CD4-positive, alpha-beta T cell treated with Interleukin-1 beta for 1 hour (primary cell): ENCODE measurements around the gene IL17D.

Experiments
- DNase-seq, 2 donors: peaks; one replicate each; pipeline ENCODE4 v3.0.0-alpha.2; 2020 to 2022

The IL17D gene

DNA sequence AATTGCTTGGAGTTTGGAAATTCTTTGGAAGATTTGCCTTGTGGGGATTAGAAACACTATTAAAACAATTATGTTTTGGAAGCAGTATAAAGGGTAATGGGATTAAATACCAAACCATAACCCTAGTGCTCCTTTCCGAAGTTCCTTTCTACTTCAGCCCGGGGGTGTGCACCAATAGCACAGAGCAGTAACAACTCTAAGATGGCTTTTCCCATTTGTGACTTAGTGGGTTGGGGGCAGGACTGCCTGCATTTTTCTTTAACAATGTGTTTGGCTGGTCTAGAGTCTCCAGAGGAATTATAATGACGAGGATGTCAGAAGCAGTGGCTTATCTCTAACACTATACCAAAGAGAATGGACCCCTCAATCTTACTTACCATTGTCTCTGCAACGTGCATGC, 11.9 kb upstream of the IL17D start:
- DNase-seq: no peak

DNA sequence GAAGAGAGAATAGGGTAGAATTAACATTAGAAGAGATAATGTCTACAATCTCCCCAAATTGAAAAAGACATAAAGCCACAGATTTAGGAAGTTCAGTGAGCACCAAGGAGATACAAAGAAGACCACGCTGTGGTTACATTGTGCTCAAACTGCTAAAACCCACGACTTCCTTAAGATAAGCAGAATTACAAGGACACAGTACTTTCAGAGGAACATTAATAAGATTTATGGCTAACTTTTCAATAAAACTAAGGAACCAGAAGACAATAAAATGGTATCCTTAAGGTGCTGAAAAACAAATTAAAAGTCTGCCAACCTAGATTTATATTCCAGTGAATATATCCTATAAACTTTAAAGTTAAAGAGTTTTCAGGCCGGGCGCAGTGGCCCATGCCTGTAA, 7.4 kb upstream of the IL17D start:
- no peak for DNase-seq

DNA sequence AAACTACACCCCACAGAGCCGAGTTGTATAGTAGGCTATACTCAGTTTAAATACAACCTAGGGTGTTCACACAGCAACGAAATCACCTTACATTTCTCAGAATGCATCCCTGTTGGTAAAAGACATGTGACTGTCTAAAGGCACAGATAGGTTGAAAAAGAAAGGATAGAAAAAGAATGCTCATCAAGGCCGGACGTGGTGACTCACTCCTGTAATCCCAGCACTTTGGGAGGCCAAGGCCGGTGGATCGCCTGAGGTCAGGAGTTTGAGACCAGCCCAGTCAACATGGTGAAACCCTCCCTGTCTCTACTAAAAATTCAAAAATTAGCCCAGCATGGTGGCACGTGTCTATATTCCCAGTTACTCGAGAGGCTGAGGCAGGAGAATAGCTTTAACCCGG, 3.8 kb upstream of the IL17D start:
- no peak for DNase-seq

DNA sequence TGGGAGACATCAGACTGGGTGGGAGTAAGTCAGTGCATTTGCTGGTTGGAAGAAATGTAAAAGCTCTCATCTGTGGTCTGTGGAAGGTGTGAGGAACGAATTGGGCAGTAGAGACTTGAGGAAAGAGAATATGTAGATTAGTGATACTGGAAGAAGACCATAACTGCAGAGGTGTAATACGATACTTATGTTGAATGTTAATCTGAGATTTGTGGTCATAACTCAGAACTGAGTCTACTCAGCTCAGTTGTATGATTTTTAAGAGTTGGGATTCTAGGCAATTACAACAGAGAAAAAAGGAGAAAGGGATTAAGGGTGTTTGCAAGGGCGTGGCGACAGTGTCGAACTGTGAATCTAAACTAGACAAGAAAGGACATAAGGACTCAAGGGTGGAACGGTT, 3.2 kb upstream of the IL17D start:
- no peak for DNase-seq

DNA sequence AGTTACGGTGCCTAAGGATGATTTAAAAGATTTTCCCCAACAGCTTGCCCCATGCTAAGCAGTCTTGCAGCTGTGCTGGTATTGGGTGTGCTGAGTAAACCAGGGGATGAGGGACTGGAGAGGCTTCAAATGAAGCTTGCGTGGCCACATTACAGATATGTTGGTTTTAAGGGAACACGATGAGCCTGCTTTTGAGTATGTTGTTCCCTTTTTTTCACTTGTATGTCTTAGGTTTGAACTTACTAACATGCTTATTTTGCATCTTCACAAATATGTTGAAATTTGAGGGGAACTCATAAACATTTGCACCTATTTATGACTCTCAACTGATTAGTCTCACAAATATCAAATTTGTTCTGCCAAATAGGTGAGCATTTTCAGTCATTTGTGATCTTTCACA, 2.0 kb upstream of the IL17D start:
- no peak for DNase-seq

DNA sequence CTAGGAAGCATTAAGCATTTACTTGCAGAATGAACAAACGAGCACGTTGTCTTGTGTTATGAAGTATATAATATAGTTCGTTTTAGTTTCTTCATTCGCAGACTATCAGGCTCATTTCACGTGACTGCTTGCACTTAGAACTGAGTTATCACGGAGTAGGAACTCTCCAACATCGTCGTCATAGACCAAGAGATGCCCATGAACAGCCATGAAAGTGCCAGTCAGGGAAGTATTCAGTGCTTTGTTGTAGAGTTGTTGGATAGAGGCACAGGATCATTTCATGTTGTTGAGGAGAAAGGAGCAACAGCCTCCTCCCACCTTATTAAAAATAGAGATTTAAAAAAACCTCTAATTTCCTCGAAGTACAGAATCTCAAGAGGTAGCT, 977 bp upstream of the IL17D start:
- no peak for DNase-seq

DNA sequence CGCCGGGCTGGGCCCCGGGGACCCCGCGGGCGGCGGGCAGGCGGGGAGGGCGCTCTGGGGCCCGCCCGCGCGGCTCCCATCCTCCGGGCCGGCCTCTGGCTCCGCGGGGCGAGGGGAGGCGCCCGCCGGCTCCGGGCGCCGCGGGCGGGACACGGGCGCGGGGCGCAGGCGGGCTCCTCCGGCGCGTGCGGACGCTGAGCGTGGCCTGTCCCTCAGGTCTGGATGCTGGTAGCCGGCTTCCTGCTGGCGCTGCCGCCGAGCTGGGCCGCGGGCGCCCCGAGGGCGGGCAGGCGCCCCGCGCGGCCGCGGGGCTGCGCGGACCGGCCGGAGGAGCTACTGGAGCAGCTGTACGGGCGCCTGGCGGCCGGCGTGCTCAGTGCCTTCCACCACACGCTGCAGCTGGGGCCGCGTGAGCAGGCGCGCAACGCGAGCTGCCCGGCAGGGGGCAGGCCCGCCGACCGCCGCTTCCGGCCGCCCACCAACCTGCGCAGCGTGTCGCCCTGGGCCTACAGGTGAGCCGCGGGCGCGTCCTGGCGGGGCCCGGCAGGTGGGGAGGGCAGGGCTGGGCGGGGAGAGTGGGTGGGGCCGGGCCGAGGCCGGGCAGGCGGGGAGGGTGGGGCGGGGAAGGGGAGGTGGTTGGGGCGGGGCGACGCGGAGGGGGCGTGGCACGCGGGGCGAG, 420 bp downstream of the IL17D start:
- peak; percentile 84 to 85 for DNase-seq

DNA sequence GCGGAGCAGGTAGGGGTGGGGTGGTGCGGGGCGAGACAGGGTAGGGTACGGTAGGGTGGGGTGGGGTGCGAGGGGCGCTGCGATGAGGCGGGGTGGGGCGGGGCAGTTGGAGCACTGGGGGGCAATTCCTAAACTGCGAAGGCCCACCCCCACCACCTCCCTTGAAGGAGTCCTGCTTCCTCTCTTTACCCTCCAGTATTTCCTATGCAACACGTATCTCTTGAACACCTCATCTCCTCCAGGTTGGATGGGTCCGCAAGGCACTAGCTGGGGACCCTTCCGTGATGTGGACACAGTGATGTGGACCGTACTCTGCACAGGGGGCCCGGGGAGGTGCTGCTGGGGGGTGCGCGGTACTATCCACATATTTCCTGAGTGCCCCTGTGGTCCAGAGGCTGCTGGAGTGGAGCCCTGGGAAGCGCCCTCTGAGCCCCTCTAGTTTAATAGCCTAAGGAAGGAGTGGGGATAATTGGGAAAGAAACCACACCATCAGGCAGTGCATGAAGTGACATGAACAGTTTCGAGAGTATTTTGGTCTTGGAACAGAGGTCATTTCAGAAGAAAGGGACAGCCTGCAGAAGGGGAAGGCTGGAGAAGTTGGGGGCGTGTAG, 1.1 kb downstream of the IL17D start:
- no peak for DNase-seq

DNA sequence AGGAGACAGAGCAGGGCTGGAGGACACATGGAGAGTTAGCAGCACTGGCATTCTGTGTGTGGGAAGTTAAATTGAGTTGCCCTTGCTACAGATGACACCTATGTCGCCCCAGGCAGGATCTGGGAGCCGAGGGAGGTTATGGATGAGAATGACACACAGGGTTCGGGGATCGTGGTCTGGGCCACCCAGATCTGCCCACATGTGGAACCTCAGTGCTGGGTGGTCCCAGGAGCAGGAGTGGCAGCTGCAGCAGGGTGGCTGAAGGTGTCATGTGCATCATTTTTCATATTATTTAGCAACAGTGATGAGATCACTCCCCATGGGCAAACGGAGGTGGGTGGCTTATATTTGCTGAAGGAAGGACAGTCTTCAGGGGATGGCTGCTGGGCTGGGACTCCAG, 3.2 kb downstream of the IL17D start:
- no peak for DNase-seq

DNA sequence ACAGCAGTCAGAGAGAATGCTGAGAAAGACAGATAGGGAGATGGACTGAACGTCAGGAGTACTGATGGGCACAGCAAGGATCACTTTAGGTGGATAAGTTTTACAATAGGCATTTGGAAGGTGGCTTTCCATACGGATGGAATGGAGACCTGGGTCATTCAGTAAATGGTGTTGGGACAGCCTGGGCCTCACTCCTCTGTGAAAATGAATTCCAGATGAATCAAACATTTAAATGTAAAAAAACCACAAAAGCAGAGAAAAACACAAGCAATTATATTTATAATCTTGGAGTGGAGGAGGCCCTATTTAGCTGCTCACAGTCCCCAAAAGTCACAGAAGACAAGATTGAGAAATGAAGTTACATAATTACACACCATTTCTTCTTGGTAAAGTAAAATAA, 4.7 kb downstream of the IL17D start:
- DNase-seq: no peak

DNA sequence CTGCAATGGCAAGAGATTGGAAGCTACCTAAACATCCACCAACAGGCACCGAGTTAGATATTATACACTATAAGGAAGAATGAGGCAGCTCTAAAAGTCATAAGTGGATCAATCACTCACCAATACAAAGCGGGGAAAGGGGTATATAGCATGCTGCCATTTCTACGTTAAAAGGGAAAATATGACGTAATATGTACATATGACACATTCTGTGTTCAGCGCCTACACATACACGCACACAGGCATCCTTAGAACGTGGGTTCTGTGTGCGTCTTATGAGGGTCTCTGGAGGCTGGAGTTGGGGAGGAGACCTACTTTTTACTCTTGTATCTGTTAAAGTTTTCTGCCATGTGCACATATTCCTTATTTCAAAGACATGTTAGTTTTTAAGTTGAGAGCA, 5.9 kb downstream of the IL17D start:
- no peak for DNase-seq

DNA sequence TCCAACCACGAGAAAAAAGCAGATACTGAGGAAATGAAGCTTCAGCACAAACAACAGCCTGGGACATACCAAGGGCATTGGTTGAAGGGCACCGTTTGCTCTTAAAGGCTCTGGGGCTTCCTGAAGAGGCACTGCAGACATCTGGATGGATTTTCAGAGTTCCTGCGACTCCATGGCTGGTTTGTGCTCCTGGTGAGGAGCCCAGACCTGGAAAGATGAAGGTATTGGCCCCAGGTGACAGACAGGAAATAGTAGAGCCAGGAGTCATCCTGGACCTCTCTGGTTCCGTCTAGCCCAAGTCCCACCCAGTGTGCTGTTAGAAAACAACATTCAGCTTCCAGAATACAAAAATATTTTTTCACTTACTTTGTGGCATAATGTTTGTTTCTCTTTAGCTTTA, 6.3 kb downstream of the IL17D start:
- DNase-seq: no peak

DNA sequence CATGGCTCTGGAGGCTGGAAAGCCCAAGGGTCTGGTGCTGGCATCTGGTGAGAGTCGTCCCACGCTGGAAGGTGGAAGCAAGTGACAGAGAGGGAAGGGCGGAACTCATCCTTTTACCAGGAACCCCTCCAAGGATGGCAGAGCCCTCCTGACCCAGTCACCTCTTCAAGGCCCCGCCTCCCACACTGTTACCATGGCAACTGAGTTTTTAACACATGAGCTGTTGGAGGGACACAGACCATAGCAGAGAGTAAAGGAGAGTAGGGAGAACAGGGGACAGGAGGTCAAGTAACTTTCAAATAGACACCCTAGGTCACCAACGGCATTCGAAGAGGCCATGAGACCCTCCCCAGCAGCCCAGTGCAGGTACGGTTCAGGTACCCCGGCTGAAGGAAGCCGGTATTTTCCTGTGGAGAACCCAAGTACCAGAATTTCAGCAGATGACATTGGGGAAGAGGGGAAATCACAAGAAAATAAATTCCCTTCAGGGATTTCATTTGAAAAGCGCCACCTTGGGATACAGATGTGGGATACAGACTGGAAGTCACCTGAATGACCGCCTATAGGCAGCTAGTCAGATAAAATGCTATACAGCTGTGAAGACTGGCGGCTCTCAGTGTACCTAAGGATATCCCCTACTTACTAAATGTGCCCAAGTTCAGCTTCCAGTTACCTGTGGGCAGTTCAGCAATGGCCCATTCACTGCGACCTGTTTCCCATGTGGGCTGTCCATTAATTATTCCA, 8.0 kb downstream of the IL17D start:
- no peak for DNase-seq

DNA sequence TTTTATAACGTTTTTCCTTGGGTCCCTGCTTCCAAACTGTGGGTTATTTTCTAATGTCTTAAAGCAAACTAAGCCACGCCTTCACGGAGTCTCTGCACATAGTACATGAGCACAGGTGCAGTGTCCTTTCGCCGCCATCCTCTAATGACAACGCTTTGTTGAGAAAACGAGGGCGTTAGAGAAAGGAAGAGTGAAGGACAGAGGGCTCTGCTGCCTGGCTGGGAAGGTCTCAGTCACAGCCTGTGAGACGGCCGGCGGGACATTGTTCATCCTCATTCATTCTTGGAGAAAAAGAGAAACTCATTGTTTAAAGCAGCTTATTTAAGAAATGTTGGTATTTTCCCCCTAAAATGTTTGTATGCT, 9.5 kb downstream of the IL17D start:
- no peak for DNase-seq

DNA sequence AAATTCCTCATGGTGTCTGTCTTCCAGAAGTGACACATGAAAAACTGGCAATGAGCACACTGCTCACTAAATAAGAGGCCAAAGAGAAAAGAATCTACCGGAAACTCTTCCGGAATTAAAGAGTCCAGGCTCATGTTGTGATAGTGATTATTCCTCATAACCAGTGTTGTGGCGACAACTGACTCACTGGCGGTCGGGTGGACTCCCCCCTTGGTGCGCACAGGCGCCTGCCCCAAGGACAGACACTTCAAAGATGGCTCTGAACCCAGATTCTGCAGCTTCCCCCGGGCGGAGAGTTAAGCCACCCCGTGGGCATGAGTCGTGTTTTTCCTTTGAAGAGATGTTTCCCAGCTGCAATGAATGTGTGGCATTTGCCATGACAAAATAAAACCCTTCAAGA, 10.3 kb downstream of the IL17D start:
- DNase-seq: no peak

DNA sequence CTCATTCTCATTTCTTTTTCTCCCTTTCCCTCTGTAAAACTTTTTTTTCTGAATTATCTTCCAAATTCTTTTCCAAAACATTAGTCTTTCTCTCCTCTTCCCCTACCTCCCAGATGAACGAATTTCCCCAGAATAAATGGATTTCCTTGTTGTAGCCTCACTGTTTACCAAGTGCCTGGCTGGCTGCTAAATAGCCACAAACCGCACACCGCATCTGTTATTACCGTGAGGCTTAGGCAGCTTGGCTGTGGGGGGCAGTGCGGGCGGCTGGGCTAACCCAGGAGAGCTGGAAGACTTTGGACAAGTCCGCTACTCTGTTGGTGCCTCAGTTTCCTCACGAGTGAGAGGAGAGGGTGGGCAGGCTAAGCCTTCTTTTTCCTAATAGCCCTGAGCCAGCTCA, 10.7 kb downstream of the IL17D start:
- no peak for DNase-seq

DNA sequence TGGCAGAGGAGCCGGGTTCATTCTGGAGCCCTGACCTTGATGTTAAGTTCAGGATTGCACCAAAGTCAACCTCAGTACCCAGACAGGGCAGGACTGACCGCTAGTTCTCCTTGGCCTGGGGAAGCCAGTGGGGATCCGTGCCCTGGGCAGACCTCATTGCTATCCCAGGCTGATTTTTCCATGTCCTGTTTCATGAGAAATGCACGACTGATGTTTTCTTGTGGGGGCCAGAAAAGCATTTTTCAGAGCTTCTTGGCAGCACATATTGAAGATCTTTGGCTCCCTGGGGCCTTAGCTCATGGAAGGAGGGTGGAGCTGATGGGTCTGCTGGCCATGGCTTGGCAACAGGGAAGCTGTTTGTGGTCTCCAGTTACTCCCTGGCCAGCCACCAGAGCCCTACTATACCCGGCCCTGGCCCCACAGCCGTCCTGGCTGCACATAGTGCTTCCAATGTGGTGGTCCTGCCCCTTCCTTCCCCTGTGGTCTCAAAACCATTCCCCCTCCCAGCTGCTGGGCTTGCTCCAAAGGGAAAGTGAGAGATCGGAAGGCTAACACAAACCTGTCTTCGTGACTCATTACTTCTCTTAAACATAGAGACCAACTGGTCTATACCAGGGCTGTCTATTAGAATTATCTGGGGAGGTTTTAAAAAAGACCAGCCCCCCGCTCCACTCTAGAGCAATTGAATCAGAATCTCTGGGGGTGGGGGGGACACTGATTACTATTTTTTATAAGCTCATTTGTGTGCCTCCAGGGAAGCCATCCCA, 11.2 kb downstream of the IL17D start:
- DNase-seq: no peak

DNA sequence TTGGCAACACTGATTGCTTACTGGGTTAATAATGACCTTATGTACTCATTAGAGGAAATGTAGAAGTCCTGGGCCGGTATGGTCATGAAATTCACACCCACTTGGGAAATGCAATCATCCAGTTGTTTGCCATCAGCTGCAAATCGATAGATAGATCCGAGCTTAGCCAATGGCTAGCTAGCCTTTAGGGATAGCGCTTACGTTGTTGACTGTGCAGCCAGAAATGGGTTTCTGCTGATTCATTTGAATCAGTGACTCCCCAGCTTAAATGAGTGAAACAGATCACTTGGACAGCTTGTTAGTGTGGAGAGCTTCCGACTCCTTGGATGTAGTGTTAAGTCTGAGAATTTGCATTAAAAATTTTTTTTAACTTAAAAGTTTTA, 11.8 kb downstream of the IL17D start:
- DNase-seq: no peak

DNA sequence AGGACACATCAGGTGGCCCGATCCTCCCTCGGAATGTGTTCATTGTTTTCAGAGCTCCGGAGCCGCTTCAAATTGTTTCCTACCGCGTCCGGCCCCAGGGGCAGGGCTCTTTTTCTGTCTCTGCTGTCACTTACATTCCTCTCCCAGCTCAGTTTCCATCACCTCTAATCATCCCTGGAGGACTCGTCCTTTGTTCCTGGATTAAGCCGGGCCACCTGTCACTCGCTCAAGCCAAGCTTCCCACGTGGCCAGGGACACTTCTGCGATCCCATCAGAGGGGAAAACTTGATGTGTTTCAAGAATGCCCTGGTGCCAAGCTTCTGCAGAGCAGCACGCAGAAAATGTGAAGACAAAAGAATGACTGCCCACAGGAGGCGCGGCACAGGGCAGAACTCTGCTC, 13.5 kb downstream of the IL17D start:
- DNase-seq: no peak

DNA sequence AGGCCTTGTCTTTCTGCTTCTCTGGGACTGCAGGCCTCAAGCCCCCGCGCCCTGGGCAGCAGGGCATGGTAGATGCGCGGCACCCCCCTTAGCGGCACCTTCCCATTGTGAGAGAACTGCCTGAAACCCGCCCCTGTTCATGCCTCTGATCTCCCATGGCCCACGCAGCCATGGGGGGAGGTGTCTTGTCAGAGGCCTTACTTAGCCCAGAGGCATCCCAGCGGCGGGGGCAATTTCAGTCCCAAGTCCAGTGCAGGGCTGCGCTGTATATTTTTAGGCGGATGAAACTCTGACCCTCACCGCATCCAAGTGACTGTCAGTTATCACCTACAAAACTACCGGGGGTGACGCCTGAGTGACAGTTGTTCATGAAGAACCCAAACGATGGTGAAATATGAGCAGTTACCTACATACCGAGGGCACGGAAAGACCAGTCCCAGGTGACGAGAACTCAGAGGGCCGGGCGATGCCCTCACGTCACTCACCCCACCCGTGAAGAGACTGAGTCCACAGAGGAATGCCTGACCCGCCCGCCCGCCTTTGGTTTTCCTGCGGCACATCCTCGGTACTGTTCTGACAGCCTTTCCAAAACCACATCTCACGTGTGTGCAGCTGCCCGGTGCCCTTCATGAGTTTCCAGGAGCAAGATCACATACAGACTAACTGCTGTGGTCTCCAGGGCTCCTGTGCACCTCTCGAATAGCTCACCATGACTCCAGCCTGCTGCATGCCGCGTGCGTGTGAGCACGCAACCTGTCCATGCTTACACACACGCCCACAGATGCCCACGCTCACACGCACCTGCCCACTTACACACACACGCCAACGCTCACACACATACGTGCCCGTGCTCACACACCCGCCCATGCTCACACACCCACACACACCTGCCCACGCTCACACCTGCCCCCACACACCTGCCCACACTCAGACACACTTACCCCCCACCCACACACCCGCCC, 14.4 kb downstream of the IL17D start:
- DNase-seq: no peak

DNA sequence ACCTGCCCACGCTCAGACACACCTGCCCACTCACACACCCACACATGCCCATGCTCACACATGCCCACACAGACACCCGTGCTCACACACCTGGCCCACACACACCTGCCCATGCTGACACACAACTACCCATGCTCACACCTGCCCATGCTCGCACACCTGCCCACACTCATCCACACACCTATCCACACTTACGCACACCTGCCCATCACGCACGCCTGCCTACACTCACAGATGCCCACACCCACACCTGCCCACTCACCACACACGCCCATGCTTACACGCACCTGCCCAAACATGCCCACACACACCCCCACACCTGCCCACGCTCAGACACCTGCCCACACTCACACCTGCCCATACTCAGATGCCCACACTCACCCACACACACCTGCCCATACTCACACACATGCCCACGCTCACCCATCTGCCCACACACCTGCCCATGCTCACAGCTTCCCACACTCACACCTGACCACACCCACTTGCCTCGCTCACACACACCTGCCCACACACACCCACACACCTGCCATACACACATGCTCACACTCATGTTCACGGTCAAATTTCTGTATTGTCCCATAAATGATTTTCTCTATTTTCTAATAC, 15.6 kb downstream of the IL17D start:
- no peak for DNase-seq

DNA sequence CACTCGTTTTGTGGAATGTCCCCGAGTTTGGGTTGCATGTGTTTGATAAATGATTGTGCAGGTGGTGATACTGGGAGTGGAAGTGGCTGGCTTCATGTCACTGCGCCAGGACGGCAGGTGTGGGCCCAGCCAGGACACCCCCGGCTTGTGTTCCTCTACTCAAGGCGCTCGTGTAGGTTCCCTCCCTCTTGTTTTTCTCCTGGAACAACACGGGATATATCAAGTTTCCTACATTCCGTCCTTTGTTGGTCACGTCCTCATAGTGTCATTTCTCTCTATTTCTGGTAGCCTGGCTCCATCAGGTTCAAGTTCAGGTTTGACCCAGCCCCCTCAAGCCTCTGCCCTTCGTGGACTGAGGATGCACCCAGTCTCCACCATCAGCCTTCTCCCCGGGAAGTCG, 16.3 kb downstream of the IL17D start:
- DNase-seq: no peak
